ENCODE results near the gene TM2D3.

GRCh38 chr15:101596633-101597032 lies 55.5 kb downstream of the TM2D3 start:
- no peak for TF ChIP-seq REST (IDR thresholded peaks at IDR 0.05; ENCODE audit: insufficient replicate concordance, low read depth)
- no peak for TF ChIP-seq POLR2AphosphoS5 (IDR thresholded peaks at IDR 0.05; ENCODE audit: low read depth)
- TF ChIP-seq GABPA (IDR thresholded peaks at IDR 0.05; ENCODE audit: low read depth): no peak
- no peak for TF ChIP-seq CTCF (IDR thresholded peaks at IDR 0.05; ENCODE audit: insufficient read depth, low read length)

All from HL-60 (cell line).